Measurements from ENCODE around the gene NLRP4.

NLRP4 gene

DNA sequence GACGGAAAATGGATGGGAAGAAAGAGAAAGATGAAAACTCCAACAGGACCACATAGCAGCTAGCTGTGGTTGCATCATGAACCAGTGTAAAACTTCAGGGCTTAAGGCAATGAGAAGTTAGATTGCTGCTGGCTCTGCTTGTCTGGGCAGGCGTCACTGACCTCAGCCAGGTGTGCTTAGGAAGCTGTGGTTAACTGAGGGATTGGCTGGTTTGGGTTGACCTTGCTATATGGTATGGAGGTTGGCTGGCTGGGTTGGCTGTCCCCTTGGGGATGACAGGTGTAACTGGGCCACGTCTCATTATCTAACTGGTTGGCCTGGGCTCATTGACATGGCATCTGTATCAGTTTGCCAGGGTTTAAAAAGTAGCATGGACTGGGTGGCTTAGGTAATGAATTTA is 40.9 kb downstream of the NLRP4 start:
- Histone ChIP-seq H3K9me2 (replicated peaks; ENCODE audit: insufficient read depth, low read length) (no peaks in the 10 kb centered on the region), H3K4me3 (ENCODE audit: low read length) (no peak overlapping the region), H3K36me3 (replicated peaks; ENCODE audit: insufficient read depth, low read length) (no peaks in the 10 kb centered on the region), H3K4me1 (ENCODE audit: low read length) (no peaks in the 10 kb centered on the region), H4K20me1 (ENCODE audit: insufficient read depth, low read length) (no peaks in the 10 kb centered on the region), H2AFZ (ENCODE audit: low read length) (no peak overlapping the region), H3K9ac (ENCODE audit: low read length) (no peak overlapping the region), H3K4me2 (ENCODE audit: low read depth, low read length) (no peak overlapping the region), H3K79me2 (ENCODE audit: low read length) (no peaks in the 10 kb centered on the region), H3K27ac (ENCODE audit: low read length) (peak overlapping the region; percentile 17; the same call in 1 of the 2 replicates), H3K27me3 (replicated peaks; ENCODE audit: insufficient read depth, low read length) (no peaks in the 10 kb centered on the region), H3K9me3 (replicated peaks; ENCODE audit: insufficient read depth, low read length) (no peaks in the 10 kb centered on the region), H3F3A (ENCODE audit: insufficient read depth, low read length) (no peaks in the 10 kb centered on the region)
- TF ChIP-seq, protein P1, sequence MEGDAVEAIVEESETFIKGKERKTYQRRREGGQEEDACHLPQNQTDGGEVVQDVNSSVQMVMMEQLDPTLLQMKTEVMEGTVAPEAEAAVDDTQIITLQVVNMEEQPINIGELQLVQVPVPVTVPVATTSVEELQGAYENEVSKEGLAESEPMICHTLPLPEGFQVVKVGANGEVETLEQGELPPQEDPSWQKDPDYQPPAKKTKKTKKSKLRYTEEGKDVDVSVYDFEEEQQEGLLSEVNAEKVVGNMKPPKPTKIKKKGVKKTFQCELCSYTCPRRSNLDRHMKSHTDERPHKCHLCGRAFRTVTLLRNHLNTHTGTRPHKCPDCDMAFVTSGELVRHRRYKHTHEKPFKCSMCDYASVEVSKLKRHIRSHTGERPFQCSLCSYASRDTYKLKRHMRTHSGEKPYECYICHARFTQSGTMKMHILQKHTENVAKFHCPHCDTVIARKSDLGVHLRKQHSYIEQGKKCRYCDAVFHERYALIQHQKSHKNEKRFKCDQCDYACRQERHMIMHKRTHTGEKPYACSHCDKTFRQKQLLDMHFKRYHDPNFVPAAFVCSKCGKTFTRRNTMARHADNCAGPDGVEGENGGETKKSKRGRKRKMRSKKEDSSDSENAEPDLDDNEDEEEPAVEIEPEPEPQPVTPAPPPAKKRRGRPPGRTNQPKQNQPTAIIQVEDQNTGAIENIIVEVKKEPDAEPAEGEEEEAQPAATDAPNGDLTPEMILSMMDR (IDR thresholded peaks at IDR 0.05; ENCODE audit: low read length) = no peak
- no peak for TF ChIP-seq EZH2 (optimal IDR thresholded peaks at IDR 0.05; ENCODE audit: low read depth, low read length)
- no peak for TF ChIP-seq EZH2phosphoT487 (IDR thresholded peaks at IDR 0.05; ENCODE audit: low read length)
- DNase-seq = peak; percentile 56

DNA sequence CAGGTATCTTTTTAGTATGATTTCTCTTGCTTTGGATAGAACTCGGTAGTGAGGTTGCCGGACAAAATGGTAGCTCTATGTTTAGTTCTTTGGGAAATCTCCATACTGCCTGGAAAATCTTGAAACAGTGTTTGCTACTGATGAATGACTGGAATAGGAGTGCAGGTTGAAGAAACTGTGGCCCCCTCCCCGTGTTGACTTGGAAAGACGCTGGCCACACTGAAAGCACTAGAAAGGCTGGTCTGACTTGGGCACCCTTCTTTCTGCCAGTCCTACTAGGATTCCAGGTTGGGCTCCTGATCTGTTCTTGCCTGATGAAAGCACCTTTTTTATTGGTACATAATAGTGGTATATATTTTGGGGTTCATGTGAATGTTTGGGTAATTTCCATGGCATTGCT is 46.3 kb downstream of the NLRP4 start:
- Histone ChIP-seq H3F3A (ENCODE audit: insufficient read depth, low read length) (no peaks in the 10 kb centered on the region), H3K27ac (ENCODE audit: low read length) (no peak overlapping the region), H3K79me2 (ENCODE audit: low read length) (no peaks in the 10 kb centered on the region), H3K4me3 (ENCODE audit: low read length) (no peak overlapping the region), H3K9ac (ENCODE audit: low read length) (no peak overlapping the region), H3K36me3 (replicated peaks; ENCODE audit: insufficient read depth, low read length) (no peaks in the 10 kb centered on the region), H4K20me1 (ENCODE audit: insufficient read depth, low read length) (no peaks in the 10 kb centered on the region), H3K9me2 (replicated peaks; ENCODE audit: insufficient read depth, low read length) (no peaks in the 10 kb centered on the region), H3K27me3 (replicated peaks; ENCODE audit: insufficient read depth, low read length) (no peaks in the 10 kb centered on the region), H2AFZ (ENCODE audit: low read length) (no peak overlapping the region), H3K4me1 (ENCODE audit: low read length) (no peaks in the 10 kb centered on the region), H3K4me2 (ENCODE audit: low read depth, low read length) (no peak overlapping the region), H3K9me3 (replicated peaks; ENCODE audit: insufficient read depth, low read length) (no peaks in the 10 kb centered on the region)
- DNase-seq = no peak
- TF ChIP-seq EZH2 (optimal IDR thresholded peaks at IDR 0.05; ENCODE audit: low read depth, low read length) = no peak
- TF ChIP-seq, protein P1 (IDR thresholded peaks at IDR 0.05; ENCODE audit: low read length) = no peak

DNA sequence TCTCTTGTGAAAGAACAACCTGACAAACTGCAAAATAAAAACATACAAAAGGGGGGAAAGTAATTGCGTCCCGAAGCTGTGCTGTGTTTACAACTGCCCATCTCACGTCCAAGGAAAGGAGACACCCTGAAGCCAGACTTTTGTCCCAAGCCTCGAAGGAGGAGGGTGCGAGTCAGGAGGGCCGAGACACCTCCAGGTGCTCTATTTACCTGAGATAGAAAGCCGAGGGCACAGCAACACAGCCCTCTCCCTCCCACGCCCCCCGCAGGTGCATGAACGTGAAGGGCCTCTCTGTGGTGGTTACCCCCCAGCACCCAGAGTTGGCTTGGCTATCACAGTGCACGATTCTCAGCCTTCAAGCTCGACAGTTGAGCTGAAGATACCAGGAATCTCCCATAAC is 62.6 kb downstream of the NLRP4 start:
- H3K9me2 ChIP-seq (replicated peaks; ENCODE audit: insufficient read depth, low read length) = no peaks in the 10 kb centered on the region
- TF ChIP-seq EZH2 (optimal IDR thresholded peaks at IDR 0.05; ENCODE audit: low read depth, low read length) = no peak
- no peak for TF ChIP-seq EZH2phosphoT487 (IDR thresholded peaks at IDR 0.05; ENCODE audit: low read length)
- TF ChIP-seq, protein P1 (IDR thresholded peaks at IDR 0.05; ENCODE audit: low read length) = no peak
- H3F3A ChIP-seq (ENCODE audit: insufficient read depth, low read length) = no peaks in the 10 kb centered on the region
- no peaks in the 10 kb centered on the region for H3K79me2 ChIP-seq (ENCODE audit: low read length)
- H3K27ac ChIP-seq (ENCODE audit: low read length) = no peak overlapping the region
- no peaks in the 10 kb centered on the region for H3K4me1 ChIP-seq (ENCODE audit: low read length)
- H3K36me3 ChIP-seq (replicated peaks; ENCODE audit: insufficient read depth, low read length) = no peaks in the 10 kb centered on the region
- H3K4me3 ChIP-seq (ENCODE audit: low read length) = no peak overlapping the region
- H2AFZ ChIP-seq (ENCODE audit: low read length) = peak overlapping the region; percentile 23; the same call in 1 of the 2 replicates
- H3K9me3 ChIP-seq (replicated peaks; ENCODE audit: insufficient read depth, low read length) = no peaks in the 10 kb centered on the region
- no peaks in the 10 kb centered on the region for H3K27me3 ChIP-seq (replicated peaks; ENCODE audit: insufficient read depth, low read length)
- H3K4me2 ChIP-seq (ENCODE audit: low read depth, low read length) = no peak overlapping the region
- no peaks in the 10 kb centered on the region for H4K20me1 ChIP-seq (ENCODE audit: insufficient read depth, low read length)
- no peak for DNase-seq
- no peak overlapping the region for H3K9ac ChIP-seq (ENCODE audit: low read length)
